HG02970 (cell line): Measurements from ENCODE around the gene SRSF12.
"Not testable (repeated sequence)": the region's sequence is repeated elsewhere in the genome, so short reads cannot be mapped to it uniquely, and the experiment has no call there.

Experiments
- ATAC-seq: cut with Tn5 transposase; IDR thresholded peaks from one replicate; pipeline ENCODE4 v1.9.1; 2021; ENCODE audit warnings: mild to moderate bottlenecking, moderate library complexity, moderate number of reproducible peaks; ENCODE audit not compliant: unreplicated experiment, low FRiP score

The SRSF12 gene

DNA sequence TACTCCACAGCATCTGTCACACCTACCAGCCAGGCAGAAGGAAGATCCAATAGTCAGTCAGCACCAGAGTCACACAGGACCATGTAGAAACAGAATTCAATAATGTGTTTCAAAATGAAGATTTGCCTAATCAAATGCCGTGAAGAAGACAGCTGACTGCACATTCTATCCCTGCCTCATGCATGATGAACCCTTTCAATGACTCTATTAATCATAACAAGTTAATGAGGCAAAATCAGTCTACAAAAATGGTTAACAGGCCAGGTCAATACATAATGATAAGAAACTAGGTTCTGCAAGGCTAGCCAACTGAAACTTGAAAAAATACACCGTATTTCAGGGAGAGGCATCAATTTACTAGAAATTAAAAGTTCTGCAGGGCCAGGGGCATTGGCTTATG, 44.0 kb downstream of the SRSF12 start:
- no peak for ATAC-seq

DNA sequence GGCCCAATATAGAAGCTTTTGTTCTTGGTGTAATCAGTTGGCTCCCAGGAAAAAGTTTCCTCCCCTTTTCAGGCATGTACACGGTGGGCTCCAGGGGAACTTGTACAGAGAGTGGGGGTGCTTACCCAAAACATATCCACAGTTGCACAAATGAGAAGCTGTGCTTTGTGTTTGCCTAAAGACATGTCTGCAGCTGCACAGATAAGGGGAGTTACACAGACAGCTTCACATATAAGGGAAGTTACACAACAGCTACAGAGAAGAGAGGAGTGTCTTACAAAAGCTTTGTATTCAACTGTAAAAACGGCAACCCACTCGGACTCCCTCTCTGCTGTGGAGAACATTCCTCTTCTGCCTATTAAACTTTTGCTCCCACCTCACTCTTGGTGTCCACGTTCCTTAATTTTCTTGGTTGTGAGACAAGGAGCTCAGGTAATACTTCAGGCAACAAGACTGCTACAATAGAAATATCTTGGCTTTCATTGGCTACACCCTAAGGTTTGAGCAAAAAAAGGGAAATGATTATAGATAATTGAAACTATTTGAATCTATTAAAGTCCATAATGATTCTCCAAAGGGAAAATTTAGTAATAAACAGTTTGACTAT, 44.8 kb downstream of the SRSF12 start:
- ATAC-seq = no peak

DNA sequence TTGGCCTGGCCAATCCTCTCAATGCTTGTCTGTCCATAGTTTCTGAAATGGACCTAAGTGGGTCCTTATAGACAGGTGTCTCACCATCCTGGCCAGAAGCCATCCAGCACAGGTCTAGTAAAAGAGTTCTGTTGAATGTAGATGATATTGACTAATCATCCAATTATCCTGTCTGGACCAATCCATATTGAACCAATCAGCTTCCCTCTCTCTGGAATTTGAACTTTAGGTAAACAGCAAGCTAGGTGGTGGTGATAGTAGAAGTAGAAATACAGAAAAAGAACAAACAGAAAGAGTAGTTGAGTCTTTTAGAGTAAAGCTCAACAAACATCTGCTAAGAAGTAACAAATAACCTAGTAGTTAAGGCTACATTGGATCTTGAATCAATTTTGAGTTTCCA, 46.8 kb downstream of the SRSF12 start:
- no peak for ATAC-seq

DNA sequence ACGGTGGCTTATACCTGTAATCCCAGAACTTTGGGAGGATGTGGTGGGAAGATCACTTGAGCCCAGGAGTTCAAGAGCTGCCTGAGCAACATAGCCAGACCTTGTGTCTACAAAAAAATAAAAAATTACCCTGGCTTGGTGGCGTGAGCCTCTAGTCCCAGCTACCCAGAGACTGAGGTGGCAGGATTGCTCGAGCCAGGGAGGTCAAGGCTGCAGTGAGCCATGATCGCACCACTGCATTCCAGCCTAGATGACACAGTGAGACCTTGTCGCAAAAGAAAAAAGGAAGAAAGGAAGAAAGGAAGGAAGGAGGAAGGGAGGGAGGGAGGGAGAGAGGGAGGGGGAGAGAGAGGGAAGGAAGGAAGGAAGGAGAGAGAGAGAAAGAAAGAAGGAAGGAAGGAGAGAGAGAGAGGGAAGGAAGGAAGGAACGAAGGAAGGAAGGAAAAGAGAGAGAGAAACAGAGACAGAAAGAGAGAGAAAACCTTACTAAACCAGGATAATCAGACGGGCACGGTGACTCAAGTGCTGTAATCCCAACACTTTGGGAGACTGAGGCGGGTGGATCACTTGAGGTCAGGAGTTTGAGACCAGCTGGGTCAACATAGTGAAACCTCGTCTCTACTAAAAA, 48.2 kb downstream of the SRSF12 start:
- ATAC-seq = no peak

DNA sequence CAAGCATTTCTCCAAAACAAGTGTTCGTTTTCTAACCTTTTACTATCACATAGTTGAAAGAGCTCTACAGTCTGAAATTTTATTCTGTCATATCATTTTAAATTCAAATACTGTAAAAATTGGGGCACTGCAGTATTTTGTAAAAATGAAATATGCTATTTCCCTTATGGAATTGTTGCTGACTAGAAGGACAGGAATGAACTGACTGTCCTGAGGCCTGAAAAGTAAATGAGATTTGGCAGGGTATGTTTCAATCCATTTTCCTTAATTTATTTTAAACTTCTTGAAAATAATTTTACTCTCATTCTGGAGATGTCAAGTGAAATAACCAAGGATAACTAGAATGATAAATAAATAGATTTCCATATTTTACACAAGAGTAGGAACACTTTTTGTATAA, 49.2 kb downstream of the SRSF12 start:
- no peak for ATAC-seq

DNA sequence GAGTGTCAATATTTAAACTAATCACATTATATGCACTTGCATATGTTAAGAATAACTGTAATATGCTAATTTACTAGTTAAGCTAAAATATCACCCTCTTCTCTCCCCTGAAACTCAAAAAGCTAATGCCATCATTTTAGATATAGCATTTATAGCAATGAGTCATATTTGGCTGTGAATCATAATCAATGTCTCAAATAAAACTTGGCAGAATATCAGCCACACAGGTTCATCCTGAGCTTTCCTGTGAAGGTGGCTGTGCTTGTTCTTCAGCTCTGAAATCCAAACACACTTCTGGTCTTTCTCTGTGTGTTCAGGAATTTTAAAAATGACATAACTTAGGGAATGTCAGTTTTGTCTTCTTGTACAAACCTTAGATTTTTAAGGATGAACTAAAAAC, 50.1 kb downstream of the SRSF12 start:
- ATAC-seq = no peak

DNA sequence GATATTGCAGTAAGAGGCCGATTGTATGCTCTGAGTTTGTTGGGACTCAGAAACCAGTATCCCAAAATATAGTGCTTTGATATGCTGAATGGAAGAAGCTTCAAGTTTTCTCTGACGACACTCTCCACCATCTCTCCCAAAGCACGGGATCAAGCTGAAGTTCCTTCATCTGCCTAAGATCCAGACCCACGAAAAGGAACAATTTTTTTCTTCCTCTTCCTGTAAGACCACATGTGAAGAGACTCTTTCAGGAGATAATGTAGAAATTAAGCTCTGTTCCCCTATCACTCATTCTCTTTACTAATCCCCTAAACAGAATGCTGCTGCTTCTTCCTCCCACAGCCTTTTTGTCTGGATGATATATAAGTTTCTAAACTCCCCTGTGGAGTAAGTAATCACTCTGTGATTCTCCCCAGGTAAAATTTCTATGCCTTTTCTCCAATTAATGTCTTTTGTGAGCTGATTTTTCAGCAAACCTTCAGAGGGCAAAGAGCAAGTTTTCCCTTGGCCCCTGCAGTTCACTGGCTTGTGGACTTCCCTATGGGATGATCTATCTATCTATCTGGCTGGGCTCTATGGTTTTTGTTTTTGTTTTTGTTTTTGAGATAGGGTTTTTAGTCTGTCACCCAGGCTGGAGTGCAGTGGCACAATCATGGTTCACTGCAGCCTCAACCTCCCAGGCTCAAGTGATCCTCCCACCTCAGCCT, 50.8 kb downstream of the SRSF12 start:
- ATAC-seq = no peak

DNA sequence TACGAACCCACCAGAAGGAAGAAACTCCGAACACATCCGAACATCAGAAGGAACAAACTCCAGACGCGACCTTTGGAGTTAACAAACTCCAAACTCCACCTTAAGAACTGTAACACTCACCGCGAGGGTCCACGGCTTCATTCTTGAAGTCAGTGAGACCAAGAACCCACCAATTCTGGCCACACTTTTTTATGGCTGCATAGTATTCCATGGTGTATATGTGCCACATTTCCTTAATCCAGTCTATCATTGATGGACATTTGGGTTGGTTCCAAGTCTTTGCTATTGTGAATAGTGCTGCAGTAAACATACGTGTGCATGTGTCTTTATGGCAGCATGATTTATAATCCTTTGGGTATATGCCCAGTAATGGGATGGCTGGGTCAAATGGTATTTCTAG, 51.8 kb downstream of the SRSF12 start:
- ATAC-seq = not testable (repeated sequence)

DNA sequence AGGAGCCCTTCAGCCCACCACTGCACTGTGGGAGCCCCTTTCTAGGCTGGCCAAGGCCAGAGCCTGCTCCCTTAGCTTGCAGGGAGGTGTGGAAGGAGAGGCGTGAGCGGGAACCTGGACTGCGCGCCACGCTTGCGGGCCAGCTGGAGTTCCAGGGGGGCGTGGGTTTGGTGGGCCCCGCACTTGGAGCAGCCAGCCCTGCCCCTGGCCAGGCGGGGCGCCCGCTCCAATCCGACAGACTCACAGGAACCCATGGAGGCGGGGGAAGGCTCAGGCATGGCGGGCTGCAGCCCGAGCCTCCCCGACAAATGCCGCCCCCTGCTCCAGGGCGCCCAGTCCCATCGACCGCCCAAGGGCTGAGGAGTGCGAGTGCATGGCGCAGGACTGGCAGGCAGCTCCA, 52.9 kb downstream of the SRSF12 start:
- ATAC-seq = not testable (repeated sequence)

DNA sequence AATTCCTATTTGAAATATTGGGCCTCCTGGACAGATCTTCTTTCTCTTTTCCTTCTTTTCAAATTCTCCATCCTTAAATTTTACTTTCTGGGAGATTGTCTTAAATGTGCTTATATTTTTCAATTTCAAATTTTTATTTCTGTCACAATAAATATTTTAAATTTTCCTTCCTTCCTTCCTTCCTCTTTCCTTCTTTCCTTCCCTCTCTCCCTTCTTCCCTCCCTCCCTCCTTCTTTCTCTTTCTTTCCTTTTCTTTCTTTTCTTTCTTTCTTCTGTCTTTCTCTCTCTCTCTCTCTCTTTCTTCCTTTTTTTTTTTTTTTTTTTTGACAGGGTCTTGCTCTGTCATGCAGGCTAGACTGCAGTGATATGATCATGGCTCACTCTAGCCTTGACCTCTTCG, 54.0 kb downstream of the SRSF12 start:
- ATAC-seq = no peak

DNA sequence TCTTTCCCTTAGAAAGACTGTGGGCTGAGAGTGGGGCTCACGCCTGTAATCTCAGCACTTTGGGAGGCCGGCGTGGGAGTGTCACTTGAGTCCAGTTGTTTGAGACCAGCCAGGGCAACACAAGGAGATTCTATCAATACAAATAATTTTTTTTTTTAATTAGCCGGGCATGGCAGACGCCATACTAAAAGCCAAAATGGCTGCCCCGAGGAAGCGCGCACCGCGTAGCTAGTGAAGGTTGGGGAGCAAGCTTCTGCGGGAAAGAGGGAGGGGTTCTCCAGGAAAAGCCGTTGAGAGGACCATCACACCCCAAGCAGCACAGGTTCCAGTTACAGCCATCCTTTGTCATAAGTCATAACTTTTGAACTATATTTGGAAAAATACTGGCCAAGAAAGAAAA, 58.6 kb downstream of the SRSF12 start:
- ATAC-seq = no peak

DNA sequence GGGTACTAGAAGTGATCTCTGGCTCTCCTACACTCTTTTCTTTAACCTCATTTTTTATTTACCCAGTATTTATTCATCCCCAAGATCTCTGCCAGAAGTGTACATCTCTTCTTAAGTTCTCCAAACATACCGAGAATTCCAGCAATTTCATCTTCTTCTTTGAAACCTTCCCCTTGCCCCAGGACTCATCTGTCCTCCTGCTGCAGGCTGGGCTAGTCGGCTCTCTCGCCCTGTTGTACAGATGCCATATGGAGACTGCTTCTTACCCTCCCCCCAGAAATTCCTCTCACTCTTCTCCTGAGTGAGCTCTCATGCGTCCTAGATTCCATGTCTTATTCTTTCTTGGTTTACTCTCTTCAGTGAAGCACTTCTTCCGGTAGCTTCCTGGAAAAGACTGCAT, 59.2 kb downstream of the SRSF12 start:
- ATAC-seq = no peak

DNA sequence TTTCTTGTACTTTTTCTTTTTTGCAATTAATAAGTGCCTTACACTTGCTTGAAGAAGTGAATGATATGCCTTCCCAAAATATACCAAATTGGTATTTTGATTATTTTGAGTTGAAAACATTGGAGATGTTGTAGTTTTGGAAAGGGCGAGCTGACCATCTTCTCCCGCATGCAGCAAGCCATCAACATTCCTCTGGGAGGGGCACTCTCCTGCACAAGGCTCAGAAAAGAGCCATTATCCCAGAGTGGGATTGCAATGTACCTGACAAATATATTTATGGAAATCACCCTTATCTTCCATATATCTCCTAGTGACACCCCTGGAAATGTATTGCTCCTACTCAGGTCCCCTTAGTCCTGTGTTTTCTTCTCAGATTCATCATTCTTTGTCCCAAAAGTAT, 60.1 kb downstream of the SRSF12 start:
- no peak for ATAC-seq

DNA sequence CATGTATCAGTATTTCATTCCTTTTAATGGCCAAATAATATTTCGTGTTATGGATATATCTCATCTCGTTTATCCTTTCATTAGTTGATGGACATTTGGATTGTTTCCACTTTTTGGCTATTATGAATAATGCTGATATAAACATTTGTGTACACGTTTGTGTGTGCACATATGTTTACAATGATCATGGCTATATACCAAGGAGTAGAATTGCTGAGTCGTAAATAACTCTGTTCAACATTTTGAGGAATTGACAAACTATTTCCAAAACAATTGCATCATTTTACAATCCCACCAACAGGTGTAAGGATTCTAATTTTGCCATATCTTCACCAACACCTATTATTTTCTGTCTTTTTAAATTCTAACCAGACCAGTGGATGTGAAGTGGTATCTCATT, 63.7 kb downstream of the SRSF12 start:
- no peak for ATAC-seq

DNA sequence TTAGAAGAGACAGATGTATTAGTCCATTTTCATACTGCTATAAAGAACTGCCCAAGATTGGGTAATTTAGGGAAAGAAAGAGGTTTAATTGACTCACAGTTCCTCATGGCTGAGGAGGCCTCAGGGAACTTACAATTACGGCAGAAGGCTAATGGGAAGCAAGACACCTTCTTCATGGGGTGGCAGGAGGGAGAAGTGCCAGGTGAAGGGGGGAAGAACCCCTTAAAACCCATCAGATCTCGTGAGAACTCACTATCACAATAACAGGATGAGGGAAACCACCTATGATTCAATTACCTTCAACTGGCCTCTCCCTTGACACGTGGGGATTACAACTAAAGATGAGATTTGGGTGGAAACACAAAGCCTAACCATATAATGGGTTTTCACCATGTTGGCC, 66.2 kb downstream of the SRSF12 start:
- ATAC-seq = no peak

DNA sequence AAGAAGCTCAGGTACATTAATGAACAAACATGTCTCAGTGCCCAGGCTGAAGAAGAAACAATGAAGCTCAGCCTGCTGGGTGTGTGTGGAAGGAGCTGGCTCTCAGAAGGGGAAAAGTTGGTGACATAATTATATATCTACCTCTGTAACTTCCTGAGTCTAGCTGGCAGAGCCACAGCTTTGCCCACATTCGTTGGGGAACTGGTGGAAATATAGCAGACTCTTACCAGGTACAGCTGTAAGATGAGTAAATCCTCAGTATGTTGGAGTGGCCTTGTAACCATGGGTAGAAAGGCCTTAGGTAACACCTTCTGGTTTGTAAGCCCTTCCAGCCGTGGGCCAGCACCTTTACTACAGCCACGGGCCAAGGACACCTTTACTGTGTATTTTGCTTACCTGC, 67.2 kb downstream of the SRSF12 start:
- no peak for ATAC-seq

DNA sequence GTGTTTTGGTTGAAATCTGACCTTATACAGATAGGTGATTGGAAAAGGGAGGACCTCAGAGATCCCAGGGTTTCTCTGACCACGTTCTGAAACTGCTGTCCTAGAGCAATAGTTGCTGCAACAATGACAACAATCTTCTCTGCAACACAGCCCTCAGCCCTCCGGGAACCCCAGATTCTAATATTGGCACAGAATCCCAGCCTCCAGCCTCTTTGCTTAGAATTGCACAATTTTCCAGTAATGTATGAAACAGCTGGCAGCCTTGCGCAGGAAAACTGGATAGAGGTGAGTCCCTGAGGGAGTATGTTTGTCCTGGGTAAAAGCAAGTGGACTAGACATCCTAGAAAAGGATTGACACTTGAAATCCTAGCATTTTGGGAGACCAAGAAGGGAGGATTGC, 67.7 kb downstream of the SRSF12 start:
- no peak for ATAC-seq

DNA sequence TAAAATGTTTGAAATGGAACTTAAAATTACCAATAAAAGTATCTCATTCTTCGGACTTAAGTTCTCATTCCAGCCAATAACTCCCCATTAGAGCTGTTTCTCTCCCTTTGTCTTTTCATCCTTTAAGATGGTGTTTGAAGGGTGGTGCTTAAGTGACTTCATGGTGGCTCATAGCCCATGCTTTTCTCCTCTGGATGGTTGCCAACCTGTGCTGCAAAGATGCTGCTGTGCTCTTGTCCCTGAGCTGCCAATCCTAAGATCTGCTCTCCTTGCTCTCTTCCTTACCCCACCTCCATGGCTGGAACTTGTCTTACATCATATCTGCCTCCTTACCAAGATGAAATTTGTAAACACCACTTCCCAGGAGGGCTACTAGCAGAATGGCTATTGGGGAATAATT, 68.9 kb downstream of the SRSF12 start:
- no peak for ATAC-seq

DNA sequence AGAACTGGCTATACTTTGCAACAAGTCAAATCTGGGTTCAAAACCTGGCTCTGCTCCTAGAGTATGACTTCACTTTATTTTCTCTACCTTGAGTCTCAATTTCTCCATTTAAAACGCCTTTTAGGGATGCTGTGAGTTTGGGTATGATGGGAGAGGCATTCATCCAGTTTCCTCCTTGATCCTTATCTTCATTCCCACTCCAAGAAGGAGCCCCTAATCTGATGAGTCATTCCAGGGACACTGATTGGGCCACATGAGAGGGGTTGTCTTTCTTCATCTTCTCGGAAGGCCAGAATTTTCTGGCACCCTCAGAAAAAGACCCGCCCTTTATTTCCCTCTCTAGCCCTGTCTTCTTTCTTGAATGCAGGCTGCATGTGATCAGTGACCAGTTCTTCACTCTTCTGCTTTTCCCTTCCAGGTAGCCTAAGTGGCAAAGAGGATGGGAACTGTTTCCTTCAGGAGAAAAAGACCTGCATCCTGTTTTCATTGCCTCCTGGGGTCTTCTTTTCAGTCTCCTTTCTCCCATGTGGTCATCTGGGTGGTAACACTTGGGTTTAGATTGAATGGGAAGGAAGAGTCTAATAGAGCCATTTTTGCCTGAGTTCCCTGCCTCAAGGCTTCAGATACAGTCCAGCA, 69.5 kb downstream of the SRSF12 start:
- ATAC-seq = no peak

DNA sequence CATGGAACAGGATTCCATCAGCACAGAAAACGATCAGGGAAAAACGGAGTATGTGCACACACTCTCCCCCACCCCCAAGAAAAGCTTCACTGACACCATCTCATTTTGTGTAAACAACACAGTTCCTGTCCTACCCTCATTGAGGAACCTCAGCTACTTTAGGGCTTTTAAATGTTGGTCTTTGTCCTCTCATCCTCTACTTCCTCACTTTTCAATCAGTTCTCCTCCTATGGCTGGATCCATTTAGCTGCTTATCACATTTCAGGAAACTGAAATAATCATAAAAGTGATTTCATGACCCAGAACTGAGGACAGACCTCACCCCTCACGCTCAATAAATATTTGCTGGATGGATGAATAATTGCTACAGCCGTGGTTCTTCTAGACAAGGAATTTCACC, 70.4 kb downstream of the SRSF12 start:
- ATAC-seq = no peak
